ENCODE results near the gene UGDH.
"Not testable (repeated sequence)": the region's sequence is repeated elsewhere in the genome, so short reads cannot be mapped to it uniquely, and the experiment has no call there.

Gene UGDH

GRCh38 chr4:39529534-39529933, 2.3 kb upstream of the UGDH start:
- in situ Hi-C loops (cut with MboI; ENCODE audit: low sequenced_read_pairs) = no loop called here

- in situ Hi-C loops (cut with MboI; ENCODE audit: low sequenced_read_pairs) = no loop called here
Observed at GRCh38 chr4:39528061-39528465, 824 bp upstream of the UGDH start.

GRCh38 chr4:39526765-39527295, 409 bp downstream of the UGDH start:
- in situ Hi-C loops (cut with MboI; ENCODE audit: low sequenced_read_pairs) = no loop called here

- in situ Hi-C loops (cut with MboI; ENCODE audit: low sequenced_read_pairs) = no loop called here
Observed at GRCh38 chr4:39525822-39526690, 1.2 kb downstream of the UGDH start.

- in situ Hi-C loops (cut with MboI; ENCODE audit: low sequenced_read_pairs) = no loop called here
Observed at GRCh38 chr4:39524161-39524957, 2.9 kb downstream of the UGDH start.

GRCh38 chr4:39522068-39522467, 5.2 kb downstream of the UGDH start:
- in situ Hi-C loops (cut with MboI; ENCODE audit: low sequenced_read_pairs) = no loop called here

GRCh38 chr4:39521253-39521919, 5.9 kb downstream of the UGDH start:
- in situ Hi-C loops (cut with MboI; ENCODE audit: low sequenced_read_pairs) = no loop called here

GRCh38 chr4:39518484-39518883, 8.8 kb downstream of the UGDH start:
- in situ Hi-C loops (cut with MboI; ENCODE audit: low sequenced_read_pairs) = no loop called here

- in situ Hi-C loops (cut with MboI; ENCODE audit: low sequenced_read_pairs) = no loop called here
Observed at GRCh38 chr4:39516407-39516966, 10.8 kb downstream of the UGDH start.

- in situ Hi-C loops (cut with MboI; ENCODE audit: low sequenced_read_pairs) = not testable (repeated sequence)
Observed at GRCh38 chr4:39515669-39516401, 11.4 kb downstream of the UGDH start.

GRCh38 chr4:39514888-39515401, 12.3 kb downstream of the UGDH start:
- in situ Hi-C loops (cut with MboI; ENCODE audit: low sequenced_read_pairs) = no loop called here

- in situ Hi-C loops (cut with MboI; ENCODE audit: low sequenced_read_pairs) = not testable (repeated sequence)
Observed at GRCh38 chr4:39514266-39514665, 13.0 kb downstream of the UGDH start.

GRCh38 chr4:39510348-39510929, 16.8 kb downstream of the UGDH start:
- in situ Hi-C loops (cut with MboI; ENCODE audit: low sequenced_read_pairs) = no loop called here

GRCh38 chr4:39505581-39505980, 21.7 kb downstream of the UGDH start:
- in situ Hi-C loops (cut with MboI; ENCODE audit: low sequenced_read_pairs) = no loop called here

- in situ Hi-C loops (cut with MboI; ENCODE audit: low sequenced_read_pairs) = no loop called here
Observed at GRCh38 chr4:39504538-39504937, 22.7 kb downstream of the UGDH start.

GRCh38 chr4:39502664-39503035, 24.6 kb downstream of the UGDH start:
- in situ Hi-C loops (cut with MboI; ENCODE audit: low sequenced_read_pairs) = not testable (repeated sequence)

- in situ Hi-C loops (cut with MboI; ENCODE audit: low sequenced_read_pairs) = no loop called here
Observed at GRCh38 chr4:39502019-39502663, 25.1 kb downstream of the UGDH start.

- in situ Hi-C loops (cut with MboI; ENCODE audit: low sequenced_read_pairs) = no loop called here
Observed at GRCh38 chr4:39498727-39499020, 28.6 kb downstream of the UGDH start.

All from HL-60/S4 treated with phorbol 12-myristate 13-acetate at 8.2 ng/mL for 4 days and 3 days (cell line).